Astrocyte of the cerebellum (primary cell): ENCODE data around the gene ZG16B.

Experiments used
- DNase-seq: peaks from one replicate; pipeline ENCODE4 v3.0.0-alpha.2; 2011; ENCODE audit warnings: low read depth
- H3K4me3 ChIP-seq: 2 replicates; pipeline ENCODE4 v1.5.1; 2011; ENCODE audit warnings: mild to moderate bottlenecking, low read depth, low read length, moderate library complexity
- CTCF ChIP-seq: IDR thresholded peaks from 2 replicates; pipeline ENCODE4 v1.5.1; 2012; ENCODE audit warnings: low read length, low read depth, moderate library complexity, mild to moderate bottlenecking; ENCODE audit errors: missing control alignments
- in situ Hi-C: cut with HindIII; loops from 2 replicates; pipeline ENCODE4 v1.10.0; 2017; ENCODE audit warnings: low sequenced_read_pairs

ZG16B gene

GRCh38 chr16:2874912-2875362 is 44.8 kb downstream of the ZG16B start:
- peak; percentile 97 for TF ChIP-seq CTCF
- no peak overlapping the region for H3K4me3 ChIP-seq
- peak; percentile 34 for DNase-seq
- in situ Hi-C loops: no loop called here

GRCh38 chr16:2879854-2880508 is 49.9 kb downstream of the ZG16B start:
- in situ Hi-C loops: no loop called here

More at GRCh38 chr16:2879854-2880508, 49.9 kb downstream of the ZG16B start:
- no peak overlapping the region for H3K4me3 ChIP-seq
- TF ChIP-seq CTCF: no peak
- DNase-seq: no peak
